Raji (cell line): ENCODE data around the gene ZNF226.

Source experiments
- POLR2A ChIP-seq: IDR thresholded peaks from 2 replicates; pipeline ENCODE4 v1.6.1; 2011; ENCODE audit warnings: low read depth, low read length, control low read depth; ENCODE audit not compliant: insufficient read depth

ZNF226 gene

DNA sequence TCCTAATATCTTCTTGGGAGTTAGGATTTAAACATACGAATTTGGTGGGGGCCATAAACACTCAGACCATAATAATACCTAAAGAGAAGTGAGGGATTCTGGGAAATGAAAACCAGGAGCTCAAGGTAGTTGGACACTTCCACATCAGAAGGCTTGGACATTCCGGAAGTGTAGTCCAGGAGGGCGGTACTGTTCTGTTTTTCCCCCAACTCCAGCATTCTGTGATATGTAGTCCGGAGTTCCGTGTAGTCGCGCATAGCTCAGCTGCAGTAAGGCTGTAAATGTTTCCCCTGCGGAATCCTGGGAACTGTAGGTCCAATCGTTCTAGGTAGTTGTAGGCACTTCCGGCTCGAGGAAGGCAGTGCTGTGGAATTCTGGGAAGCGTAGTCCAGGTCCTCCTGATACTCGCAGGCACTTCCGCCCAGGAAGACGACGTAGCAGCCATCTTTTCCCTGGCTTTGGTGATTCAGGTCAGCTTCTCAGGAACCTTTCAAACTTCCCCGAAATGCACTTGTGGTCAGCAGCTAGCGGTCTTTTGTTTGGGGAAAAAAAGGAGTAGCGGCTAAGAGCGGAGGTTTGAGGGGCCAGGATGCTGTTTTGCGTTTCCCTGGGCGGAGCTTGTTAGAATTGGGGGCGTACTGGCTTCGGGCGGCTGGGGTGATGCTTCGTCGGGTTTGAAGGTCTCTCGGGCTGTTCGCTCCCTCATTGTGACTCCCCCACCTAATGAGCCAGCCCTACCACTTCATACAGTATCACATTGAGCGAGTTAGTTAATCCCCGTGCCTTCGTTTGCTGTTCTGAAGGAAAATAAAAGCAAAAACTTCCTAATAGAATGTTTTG lies at the start of gene ZNF226:
Gene ZNF226 (plus strand): TSS at position 428 of the 840 bp plus-strand sequence. CDS start 4,981 bp downstream, outside the sequence.
- TF ChIP-seq POLR2A = no peak

DNA sequence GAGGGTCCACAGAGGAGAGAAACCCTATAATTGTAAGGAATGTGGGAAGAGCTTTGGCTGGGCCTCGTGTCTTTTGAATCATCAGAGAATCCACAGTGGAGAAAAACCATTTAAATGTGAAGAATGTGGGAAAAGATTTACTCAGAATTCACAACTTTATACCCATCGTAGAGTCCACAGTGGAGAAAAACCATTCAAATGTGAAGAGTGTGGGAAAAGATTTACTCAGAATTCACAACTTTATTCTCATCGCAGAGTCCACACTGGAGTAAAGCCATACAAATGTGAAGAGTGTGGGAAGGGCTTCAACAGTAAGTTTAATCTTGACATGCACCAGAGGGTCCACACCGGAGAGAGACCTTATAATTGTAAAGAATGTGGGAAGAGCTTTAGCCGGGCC lies 32.9 kb upstream of the ZNF226 start:
- TF ChIP-seq POLR2A = no peak

DNA sequence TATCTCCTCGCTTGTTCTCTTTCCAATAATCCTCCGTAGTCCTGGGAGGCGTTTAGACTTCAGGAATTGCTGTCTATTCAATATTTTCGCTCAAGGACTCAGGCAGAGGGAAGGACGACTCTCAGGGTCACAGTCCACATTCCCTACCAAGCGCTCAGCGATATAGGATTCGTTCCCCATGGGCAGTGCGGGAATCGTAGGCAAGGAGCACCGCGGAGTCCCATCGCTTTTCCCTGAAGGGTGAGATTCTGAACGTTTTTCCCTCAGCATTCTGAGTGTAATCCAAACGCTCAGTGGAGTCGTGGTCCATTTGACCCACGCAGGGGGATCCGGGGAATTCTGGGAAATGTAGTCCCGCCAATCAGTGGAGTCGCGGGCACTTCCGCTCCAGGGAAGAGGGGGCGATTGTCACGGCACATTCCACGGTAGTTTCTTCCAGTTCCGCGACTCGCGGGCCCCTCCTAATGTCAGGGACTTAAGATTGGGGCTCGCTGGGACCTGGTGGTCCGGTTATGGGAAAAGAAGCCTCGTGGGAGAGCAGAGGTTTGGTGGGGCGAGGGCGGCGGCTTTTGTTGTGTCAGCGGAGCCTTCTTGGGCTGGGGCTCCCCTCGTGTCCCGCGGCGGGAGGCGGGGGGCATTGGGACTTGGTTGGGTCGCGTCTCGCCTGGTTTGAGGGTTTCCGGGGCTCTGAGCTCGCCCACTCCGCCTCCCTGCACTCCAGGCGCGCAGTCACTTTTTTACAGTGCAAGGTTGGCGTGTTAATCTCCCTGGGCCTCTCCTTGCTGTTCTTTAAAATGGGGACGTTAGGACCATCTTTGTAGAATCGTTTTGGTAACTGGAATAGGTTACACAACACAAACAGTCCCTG lies 23.5 kb upstream of the ZNF226 start, which contains the start of gene ZNF234:
Gene ZNF234 (plus strand): TSS at position 364 of the 868 bp plus-strand sequence. CDS start 3,079 bp downstream, outside the sequence.
- TF ChIP-seq POLR2A = no peak

DNA sequence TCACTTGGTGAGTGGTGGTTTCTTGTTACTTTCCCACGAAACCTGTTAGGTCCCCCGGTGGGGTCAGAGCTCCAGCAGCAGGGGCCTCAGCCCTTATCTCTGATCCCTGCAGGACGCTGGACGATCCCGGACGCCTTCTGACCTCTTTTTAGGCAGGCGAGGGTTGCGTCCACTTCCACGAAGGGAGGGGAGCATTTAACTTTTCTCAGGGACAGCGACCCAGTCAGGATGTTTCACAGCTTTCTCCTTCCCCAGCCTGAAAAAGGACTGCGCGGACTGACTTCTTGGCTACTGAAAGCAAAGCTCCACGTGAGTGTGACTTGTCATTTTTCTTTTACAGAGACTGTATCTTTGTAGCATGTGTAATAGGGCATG lies 22.9 kb upstream of the ZNF226 start:
- TF ChIP-seq POLR2A = no peak

DNA sequence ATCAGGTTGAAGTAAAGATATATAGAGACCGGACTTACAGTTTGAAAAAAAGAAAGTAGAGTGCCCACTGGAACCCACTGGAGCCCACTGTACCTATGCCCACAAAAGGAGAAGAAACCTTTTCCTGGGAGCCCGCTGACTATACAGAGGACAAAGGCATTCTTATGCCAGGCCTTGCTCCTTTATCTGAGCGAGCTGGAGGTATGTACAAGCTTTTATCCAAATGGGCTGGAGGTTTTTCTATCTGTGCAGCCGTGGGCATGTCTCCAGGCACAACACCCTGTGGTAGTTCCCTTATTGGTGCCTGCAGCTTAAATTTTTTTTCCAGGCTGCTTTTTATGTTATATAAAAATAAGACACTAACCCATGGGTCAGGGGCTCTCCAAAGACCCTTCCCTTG lies 15.1 kb upstream of the ZNF226 start:
- no peak for TF ChIP-seq POLR2A

DNA sequence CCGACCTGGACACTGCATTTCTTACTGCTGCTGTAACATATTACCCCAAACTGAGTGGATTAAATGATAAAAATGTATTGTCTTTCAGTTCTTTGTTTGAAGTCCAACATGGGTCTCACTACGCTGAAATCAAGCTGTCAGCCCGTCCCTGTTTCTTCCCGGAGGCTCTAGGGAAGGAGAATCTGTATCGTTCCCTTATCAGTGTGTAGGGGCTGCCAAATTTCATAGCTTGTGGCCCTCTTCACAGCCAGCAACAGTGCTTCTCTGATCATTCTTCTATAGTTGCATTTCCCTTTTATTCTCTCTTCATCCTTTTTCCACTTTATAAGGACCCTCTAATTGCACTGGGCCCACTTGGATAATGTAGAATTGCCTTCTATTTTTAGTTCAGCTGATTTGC lies 13.4 kb upstream of the ZNF226 start:
- no peak for TF ChIP-seq POLR2A

DNA sequence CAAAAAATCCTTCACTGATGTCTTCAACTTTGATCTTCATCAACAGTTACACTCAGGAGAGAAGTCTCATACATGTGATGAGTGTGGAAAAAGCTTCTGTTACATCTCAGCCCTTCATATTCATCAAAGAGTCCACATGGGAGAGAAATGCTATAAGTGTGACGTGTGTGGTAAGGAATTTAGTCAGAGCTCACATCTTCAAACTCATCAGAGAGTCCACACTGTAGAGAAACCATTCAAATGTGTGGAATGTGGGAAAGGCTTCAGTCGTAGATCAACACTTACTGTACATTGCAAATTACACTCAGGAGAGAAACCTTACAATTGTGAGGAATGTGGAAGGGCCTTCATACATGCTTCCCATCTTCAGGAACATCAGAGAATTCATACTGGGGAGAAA lies 8.4 kb upstream of the ZNF226 start:
- TF ChIP-seq POLR2A = no peak

DNA sequence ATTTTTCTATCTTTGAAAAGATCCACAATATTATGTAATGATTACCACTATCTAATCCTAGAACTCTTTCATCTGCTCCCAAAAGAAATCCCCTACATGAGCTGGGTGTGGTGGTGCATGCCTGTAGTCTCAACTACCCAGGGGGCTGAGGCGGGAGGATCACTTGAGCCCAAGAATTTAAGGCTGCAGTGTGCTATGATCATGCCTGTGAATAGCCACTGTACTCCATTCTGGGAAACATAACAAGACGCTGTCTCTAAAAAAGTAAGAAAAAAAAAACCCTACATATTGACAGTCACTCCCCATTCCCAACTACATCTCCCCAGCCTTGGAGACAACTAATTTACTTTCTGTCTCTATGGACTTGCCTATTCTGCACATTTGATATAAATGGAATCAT lies 1.1 kb upstream of the ZNF226 start:
- TF ChIP-seq POLR2A = no peak

DNA sequence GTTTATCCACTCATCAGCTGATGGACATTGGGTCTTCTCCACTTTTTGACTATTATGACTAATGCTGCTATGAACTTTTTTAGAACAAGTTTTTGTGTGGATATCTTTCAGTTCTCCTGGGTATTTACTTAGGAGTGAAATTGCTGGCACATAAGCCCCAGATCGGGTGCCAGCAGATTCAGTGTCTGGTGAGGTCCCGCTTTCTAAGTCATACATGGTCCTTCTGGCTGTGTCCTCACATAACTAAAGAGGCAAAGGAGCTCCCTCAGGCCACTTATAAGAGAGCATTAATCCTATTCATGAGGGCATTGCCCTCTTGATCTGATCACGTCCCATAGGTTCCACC lies 600 bp upstream of the ZNF226 start:
- no peak for TF ChIP-seq POLR2A

DNA sequence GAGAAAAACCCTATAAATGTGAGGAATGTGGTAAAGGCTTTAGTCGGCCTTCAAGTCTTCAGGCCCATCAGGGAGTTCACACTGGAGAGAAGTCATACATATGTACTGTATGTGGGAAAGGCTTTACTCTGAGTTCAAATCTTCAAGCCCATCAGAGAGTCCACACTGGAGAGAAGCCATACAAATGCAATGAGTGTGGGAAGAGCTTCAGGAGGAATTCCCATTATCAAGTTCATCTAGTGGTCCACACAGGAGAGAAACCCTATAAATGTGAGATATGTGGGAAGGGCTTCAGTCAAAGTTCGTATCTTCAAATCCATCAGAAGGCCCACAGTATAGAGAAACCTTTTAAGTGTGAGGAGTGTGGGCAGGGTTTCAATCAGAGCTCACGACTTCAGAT lies 11.7 kb downstream of the ZNF226 start:
- TF ChIP-seq POLR2A = no peak

DNA sequence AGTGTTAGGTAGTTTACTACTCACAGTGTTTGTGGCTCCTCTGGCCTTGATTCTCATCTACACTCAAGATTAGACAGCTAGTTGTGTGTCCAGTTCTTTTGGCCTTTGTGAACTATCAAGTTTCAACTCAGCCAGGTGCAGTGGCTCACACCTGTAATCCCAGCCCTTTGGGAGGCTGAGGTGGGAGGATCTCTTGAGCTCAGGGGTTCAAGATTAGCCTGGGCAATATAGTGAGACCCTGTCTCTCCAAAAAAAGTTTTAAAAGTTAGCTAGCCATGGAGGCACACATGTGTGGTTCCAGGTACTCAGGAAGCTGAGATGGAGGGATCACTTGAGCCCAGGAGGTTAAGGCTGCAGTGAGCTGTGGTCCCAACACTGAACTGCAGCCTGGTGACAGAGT lies 16.1 kb downstream of the ZNF226 start:
- no peak for TF ChIP-seq POLR2A

DNA sequence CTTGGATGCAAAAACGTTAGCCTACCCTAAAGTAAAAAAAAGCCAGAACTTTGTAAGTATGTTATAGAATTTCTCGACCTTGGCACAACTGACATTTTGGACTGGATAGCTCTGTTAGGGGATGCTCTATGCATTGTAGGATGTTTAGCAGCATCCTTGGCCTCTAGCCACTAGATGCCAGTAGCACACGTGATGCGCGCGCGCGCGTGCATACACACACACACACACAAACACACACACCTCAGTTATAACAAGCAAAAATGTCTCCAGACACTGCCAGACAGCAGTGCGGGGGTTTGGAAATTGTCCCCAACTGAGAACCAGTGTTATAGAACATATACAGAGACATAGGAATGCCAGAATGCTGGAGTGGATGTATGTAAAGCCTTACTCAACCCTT lies 17.2 kb downstream of the ZNF226 start:
- TF ChIP-seq POLR2A = no peak

DNA sequence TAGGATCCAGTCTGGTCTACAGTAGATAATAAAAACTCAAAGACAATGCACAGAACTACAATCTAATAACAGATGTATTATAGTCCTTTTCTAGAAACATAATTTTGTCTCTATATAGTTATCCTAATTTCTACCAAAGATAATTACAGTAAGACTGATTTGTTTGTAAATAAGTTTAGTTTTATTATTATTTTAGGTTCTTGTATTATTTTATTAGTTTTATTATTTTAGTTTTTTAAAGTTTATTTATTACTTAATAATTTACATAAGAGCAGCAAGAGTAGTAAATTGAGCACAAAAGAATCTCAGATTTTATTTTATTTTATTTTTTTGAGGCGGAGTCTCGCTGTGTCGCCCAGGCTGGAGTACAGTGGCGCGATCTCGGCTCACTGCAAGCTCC lies 25.1 kb downstream of the ZNF226 start:
- TF ChIP-seq POLR2A = no peak

DNA sequence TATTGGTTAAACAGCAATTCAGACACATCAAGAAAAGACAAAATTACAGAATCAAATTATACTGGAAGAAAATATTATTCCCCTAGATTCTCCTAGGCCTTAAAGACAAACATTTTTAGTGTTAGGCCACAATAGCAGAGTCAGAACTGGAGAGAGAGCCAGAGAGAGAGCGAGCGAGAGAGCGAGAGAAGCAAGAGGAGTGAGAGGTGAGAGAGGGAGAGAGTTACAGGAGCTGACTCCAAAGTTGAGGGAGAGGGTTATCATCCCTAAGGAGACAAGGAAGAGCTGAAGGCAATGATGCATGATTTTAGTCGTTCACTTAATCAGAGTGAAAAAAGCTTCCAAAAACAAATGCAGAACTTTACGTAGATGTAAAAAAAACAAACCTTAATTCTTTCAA lies 27.2 kb downstream of the ZNF226 start:
- no peak for TF ChIP-seq POLR2A

DNA sequence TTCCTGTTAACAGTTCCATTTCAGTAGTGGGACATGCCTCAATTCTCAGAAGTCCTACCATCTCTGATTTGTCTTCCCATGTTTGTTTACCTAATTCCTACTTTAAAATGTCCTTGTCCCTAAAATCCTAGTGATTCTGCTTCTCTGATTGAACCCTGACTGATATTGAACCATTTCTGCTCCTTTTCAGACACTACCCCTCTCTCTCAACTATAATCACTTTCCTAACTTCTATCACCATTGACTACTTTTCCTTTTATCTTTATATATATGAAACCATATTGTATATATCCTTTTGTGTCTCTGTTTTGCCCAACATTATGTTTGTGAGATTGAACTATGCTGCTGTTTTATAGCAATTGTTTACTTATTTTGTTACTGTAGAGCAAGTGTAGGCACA lies 31.9 kb downstream of the ZNF226 start:
- no peak for TF ChIP-seq POLR2A

DNA sequence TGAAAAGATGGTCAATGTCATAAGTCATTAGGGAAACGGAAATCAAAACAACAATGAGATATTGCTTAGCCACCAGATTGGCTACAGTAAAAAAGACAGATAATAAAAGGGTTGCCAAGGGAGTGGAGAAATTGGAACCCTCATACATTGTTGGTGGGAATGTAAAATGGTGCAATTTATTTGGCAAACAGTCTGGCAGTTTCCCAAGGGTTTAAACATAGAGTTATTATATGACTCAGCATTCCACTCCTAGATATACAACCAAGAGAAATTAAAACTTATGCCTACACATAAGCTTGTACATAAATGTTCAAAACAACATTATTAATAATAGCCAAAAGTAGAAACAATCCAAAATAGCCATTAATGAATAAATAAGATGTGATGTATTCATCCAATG lies 37.6 kb downstream of the ZNF226 start:
- no peak for TF ChIP-seq POLR2A

DNA sequence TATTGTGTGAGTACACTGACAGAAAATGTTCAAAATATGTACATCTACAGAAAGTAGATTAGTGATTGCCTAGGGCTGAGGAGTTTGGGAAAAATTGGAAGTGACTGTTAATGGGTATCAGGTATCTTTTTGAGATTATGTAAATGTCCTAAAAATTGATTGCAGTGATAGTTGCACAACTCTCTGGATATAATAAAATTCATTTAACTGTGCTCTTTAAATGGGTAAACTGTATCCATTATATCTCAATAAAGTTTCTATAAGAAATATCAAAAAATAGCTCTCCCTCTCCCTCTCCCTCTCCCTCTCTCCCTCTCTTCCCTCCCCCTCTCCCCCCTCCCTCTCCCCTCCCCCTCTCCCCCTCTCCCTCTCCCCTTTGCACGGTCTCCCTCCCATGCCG lies 38.1 kb downstream of the ZNF226 start:
- TF ChIP-seq POLR2A = no peak

DNA sequence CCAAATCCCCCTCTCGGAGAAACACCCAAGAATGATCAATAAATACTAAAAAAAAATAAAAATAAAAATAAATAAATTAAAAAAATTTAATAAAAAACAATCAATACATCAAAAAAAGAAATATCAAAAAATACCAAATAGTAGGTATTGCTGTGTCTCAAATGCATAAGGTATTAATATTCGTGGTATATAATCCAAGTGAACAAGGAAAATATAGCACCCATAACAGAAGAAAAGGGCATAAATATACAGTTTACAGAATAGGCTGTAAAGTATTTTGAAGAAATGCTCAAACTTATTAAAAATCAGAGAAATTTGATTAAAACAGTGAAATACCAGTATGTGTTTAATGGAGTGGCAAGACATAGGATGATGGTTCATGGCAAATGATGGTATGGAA lies 39.9 kb downstream of the ZNF226 start:
- no peak for TF ChIP-seq POLR2A
